ENCODE results near the gene ARRDC2. TPM values are rescaled to one million over a fixed set of nuclear protein-coding genes. Genes with fewer than 3 reads are reported as not detected.
"Not testable (repeated sequence)": the region's sequence is repeated elsewhere in the genome, so short reads cannot be mapped to it uniquely, and the experiment has no call there.

The ARRDC2 gene
- total and polyA plus RNA-seq, 2 of the 13 experiments (the other 11 are each of a cell fraction or from before 2014, with no cell fraction given) = 2.1 to 3.4 TPM

DNA sequence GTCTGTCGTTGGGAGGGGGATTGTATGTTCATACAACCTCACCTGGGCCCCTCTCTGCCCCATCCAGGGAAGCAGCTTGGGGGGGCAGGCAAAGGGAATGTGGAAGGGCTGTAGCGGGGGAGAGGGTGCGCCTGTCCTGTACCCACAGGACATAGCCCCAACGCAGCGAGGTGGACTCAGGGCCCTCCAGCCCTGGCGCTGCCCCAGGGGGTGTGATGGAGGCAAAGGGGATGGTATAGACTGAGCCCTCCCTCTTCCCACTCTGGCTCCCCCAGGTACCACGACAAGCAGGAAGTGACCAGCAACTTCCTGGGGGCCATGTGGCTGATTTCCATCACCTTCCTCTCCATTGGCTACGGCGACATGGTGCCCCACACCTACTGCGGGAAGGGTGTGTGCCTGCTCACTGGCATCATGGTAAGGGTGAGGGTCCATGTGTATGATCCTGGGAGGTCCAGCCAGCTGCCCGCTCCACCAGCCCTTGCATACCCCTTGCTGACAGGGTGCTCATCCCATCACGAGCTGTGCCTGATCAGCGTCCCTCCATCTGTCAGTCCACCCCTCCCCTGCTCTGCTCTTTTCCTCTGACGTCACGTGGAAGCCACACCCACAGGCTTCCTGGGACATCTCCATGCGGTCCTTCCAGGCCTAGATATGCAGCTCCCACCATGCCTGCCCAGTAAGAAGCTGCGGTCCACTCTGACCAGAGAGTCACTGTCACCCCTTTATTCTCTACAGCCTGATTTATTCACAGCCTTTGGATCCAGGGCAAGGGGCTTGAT, 22.7 kb upstream of the ARRDC2 start:
- CTCF ChIA-PET (ENCODE audit: low intra/inter-chr PET ratio, low total read pairs) = no interaction called here
- WGBS (ENCODE audit: low lambda C conversion rate) = 13% methylated on average over 8 of the region's 17 CpGs
- DNase-seq (ENCODE audit: low spot score) (no peak), FAIRE-seq (no peak), ATAC-seq (no peak; the same call in 1 of the 3 replicates)
- Histone ChIP-seq H3K79me2 (ENCODE audit: insufficient read depth, low read length) (no peaks in the 10 kb centered on the region), H3K27ac (ENCODE audit: extremely low read length, insufficient read depth, low read length) (no peak overlapping the region), H3K4me2 (ENCODE audit: low read depth, low read length) (no peak overlapping the region), H3K4me3 (replicated peaks in 1 of 3; ENCODE audit: insufficient read depth in 1 of 3, low read depth in 2 of 3, low read length in 3 of 3) (no peak overlapping the region), H4K20me1 (ENCODE audit: insufficient read depth, low read length) (no peaks in the 10 kb centered on the region), H3K9ac (ENCODE audit: insufficient read depth, low read depth, low read length) (no peak overlapping the region), H2AFZ (ENCODE audit: low read length) (no peak overlapping the region), H3K36me3 (replicated peaks in 1 of 2; ENCODE audit: control insufficient read depth in 1 of 2, insufficient read depth in 2 of 2, low read length in 2 of 2) (no peaks in the 10 kb centered on the region), H3K27me3 (ENCODE audit: control insufficient read depth in 1 of 2, insufficient read depth in 2 of 2, low read length in 2 of 2) (peaks cover 2 to 32% of the 10 kb centered on the region in 2 experiments; a peak in 3 of 5 replicates), H3K4me1 (ENCODE audit: insufficient read depth, low read length) (no peaks in the 10 kb centered on the region), H3K9me3 (ENCODE audit: low read length) (no peaks in the 10 kb centered on the region)
- in situ Hi-C loops (cut with HindIII; ENCODE audit: extremely low pct_ligation_motif_present, low pct_unique_long_range_greater_than_20kb) (no loop called here), intact Hi-C loops (cut with micrococcal nuclease; ENCODE audit: unreplicated experiment) (no loop called here)
- TF ChIP-seq MTA3 (CRISPR knock-in tag; IDR thresholded peaks at IDR 0.05) (no peak), CREB1 (IDR thresholded peaks at IDR 0.05) (peak; percentile 96), CREB1 (CRISPR knock-in tag; IDR thresholded peaks at IDR 0.05) (no peak), ZNF12 (CRISPR knock-in tag; IDR thresholded peaks at IDR 0.05) (no peak), ZNF256 (CRISPR knock-in tag; conservative IDR thresholded peaks at IDR 0.05) (no peak), EEA1 (CRISPR knock-in tag; IDR thresholded peaks at IDR 0.05; ENCODE audit: borderline replicate concordance) (no peak)
- TF ChIP-seq, protein P1, sequence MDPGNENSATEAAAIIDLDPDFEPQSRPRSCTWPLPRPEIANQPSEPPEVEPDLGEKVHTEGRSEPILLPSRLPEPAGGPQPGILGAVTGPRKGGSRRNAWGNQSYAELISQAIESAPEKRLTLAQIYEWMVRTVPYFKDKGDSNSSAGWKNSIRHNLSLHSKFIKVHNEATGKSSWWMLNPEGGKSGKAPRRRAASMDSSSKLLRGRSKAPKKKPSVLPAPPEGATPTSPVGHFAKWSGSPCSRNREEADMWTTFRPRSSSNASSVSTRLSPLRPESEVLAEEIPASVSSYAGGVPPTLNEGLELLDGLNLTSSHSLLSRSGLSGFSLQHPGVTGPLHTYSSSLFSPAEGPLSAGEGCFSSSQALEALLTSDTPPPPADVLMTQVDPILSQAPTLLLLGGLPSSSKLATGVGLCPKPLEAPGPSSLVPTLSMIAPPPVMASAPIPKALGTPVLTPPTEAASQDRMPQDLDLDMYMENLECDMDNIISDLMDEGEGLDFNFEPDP (CRISPR knock-in tag; conservative IDR thresholded peaks at IDR 0.05) = no peak
- POLR2A ChIA-PET = no interaction called here
- BruUV-seq (replicated peaks) = no TSS peak

DNA sequence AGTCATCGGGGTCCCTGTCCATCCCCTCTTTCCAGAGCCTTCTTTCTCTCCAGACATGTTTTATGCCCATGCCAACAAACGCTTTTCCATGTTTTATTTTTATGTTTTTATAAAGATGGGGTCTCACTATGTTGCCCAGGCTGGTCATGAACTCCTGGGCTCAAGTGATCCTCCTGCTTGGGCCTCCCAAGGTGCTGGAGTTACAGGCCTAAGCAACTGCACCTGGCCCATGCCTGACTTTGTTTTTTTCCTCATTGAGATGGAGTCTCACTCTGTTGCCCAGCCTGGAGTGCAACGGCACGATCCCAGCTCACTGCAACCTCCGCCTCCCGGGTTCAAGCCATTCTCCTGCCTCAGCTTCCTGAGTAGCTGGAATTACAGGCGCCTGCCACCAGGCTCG, 21.4 kb upstream of the ARRDC2 start:
- H3K4me1 ChIP-seq (ENCODE audit: insufficient read depth, low read length); H3K4me2 ChIP-seq (ENCODE audit: low read depth, low read length); H3K36me3 ChIP-seq (replicated peaks in 1 of 2; ENCODE audit: control insufficient read depth in 1 of 2, insufficient read depth in 2 of 2, low read length in 2 of 2); H3K4me3 ChIP-seq (replicated peaks in 1 of 3; ENCODE audit: insufficient read depth in 1 of 3, low read depth in 2 of 3, low read length in 3 of 3); POLR2A ChIA-PET; intact Hi-C loops (cut with micrococcal nuclease; ENCODE audit: unreplicated experiment); CTCF ChIA-PET (ENCODE audit: low intra/inter-chr PET ratio, low total read pairs); ATAC-seq; DNase-seq (ENCODE audit: low spot score); BruUV-seq (replicated peaks); H3K9me3 ChIP-seq (ENCODE audit: low read length); H2AFZ ChIP-seq (ENCODE audit: low read length); in situ Hi-C loops (cut with HindIII; ENCODE audit: extremely low pct_ligation_motif_present, low pct_unique_long_range_greater_than_20kb); FAIRE-seq; H3K27ac ChIP-seq (ENCODE audit: extremely low read length, insufficient read depth, low read length); H3K9ac ChIP-seq (ENCODE audit: insufficient read depth, low read depth, low read length); H4K20me1 ChIP-seq (ENCODE audit: insufficient read depth, low read length); H3K79me2 ChIP-seq (ENCODE audit: insufficient read depth, low read length): not testable (repeated sequence)
- H3K27me3 ChIP-seq (ENCODE audit: control insufficient read depth in 1 of 2, insufficient read depth in 2 of 2, low read length in 2 of 2) = peaks cover 2 to 27% of the 10 kb centered on the region in 2 experiments; a peak in 4 of 5 replicates
- WGBS (ENCODE audit: low lambda C conversion rate) = 21% methylated on average over 8 of the region's 8 CpGs
- TF ChIP-seq ZNF121 (CRISPR knock-in tag; IDR thresholded peaks at IDR 0.05) = 0 out of 2 replicates have a peak, but pooled peaks have one; percentile 23
